ENCODE measurements around the gene BRPF1.
"Not testable (repeated sequence)": the region's sequence is repeated elsewhere in the genome, so short reads cannot be mapped to it uniquely, and the experiment has no call there.

BRPF1 gene

GRCh38 chr3:9770276-9770812 lies 38.8 kb downstream of the BRPF1 start:
- DNase-seq: no peak

- not testable (repeated sequence) for DNase-seq
Observed at GRCh38 chr3:9771007-9771406, 39.5 kb downstream of the BRPF1 start.

- DNase-seq: no peak
Observed at GRCh38 chr3:9776896-9777693, 45.6 kb downstream of the BRPF1 start.

GRCh38 chr3:9777694-9778021 lies 46.1 kb downstream of the BRPF1 start:
- DNase-seq: peak in 1 of 2 donors; percentile 49

- peak; percentile 69 to 86 for DNase-seq
Observed at GRCh38 chr3:9778143-9779074, 46.9 kb downstream of the BRPF1 start.

GRCh38 chr3:9779075-9779593 lies 47.6 kb downstream of the BRPF1 start:
- no peak for DNase-seq

GRCh38 chr3:9779721-9780457 lies 48.4 kb downstream of the BRPF1 start:
- DNase-seq: no peak

GRCh38 chr3:9780458-9780812 lies 48.9 kb downstream of the BRPF1 start:
- no peak for DNase-seq

GRCh38 chr3:9780910-9781309 lies 49.4 kb downstream of the BRPF1 start:
- no peak for DNase-seq

GRCh38 chr3:9781551-9781950 lies 50.0 kb downstream of the BRPF1 start:
- no peak for DNase-seq

- no peak for DNase-seq
Observed at GRCh38 chr3:9781978-9782603, 50.6 kb downstream of the BRPF1 start.

GRCh38 chr3:9782770-9783169 lies 51.2 kb downstream of the BRPF1 start:
- no peak for DNase-seq

GRCh38 chr3:9783954-9784353 lies 52.4 kb downstream of the BRPF1 start:
- DNase-seq: no peak

- DNase-seq: no peak
Observed at GRCh38 chr3:9784965-9785364, 53.4 kb downstream of the BRPF1 start.

- DNase-seq: no peak
Observed at GRCh38 chr3:9785602-9786001, 54.1 kb downstream of the BRPF1 start.

- no peak for DNase-seq
Observed at GRCh38 chr3:9786209-9786739, 54.7 kb downstream of the BRPF1 start.

- peak in 1 of 2 donors; percentile 30 for DNase-seq
Observed at GRCh38 chr3:9786825-9787669, 55.5 kb downstream of the BRPF1 start.

GRCh38 chr3:9787714-9788113 lies 56.2 kb downstream of the BRPF1 start:
- no peak for DNase-seq

GRCh38 chr3:9791127-9791526 lies 59.6 kb downstream of the BRPF1 start:
- DNase-seq: no peak

GRCh38 chr3:9791790-9792404 lies 60.4 kb downstream of the BRPF1 start:
- DNase-seq: no peak
